Activated naive CD4-positive, alpha-beta T cell treated with anti-CD3 and anti-CD28 coated beads, Interleukin-2, amount 10 ng/mL, durations not matched to agents 7 days and 5 days (primary cell): ENCODE data around the gene TEAD4.

Experiments
- CTCF ChIA-PET: fragments of 350-600 bp; sonication (Branson Sonifier 250); formaldehyde crosslinking; loops from one replicate; lab custom pipeline; 2021; ENCODE audit warnings: antibody characterized with exemption; lab: Charles Lee
- DNase-seq: peaks from one replicate; pipeline ENCODE4 v3.0.0-alpha.2; 2020
- H3K27ac Mint-ChIP-seq: one replicate; pipeline ENCODE4 v1.8.0; 2021; ENCODE audit warnings: mild to moderate bottlenecking, moderate library complexity, mixed read lengths
- H3K27me3 Mint-ChIP-seq: one replicate; pipeline ENCODE4 v1.8.0; 2021; ENCODE audit warnings: mild to moderate bottlenecking, mixed read lengths
- H3K36me3 Mint-ChIP-seq: one replicate; pipeline ENCODE4 v1.8.0; 2021; ENCODE audit warnings: mixed read lengths
- H3K4me1 Mint-ChIP-seq: one replicate; pipeline ENCODE4 v1.8.0; 2021; ENCODE audit warnings: mixed read lengths
- H3K4me3 Mint-ChIP-seq: one replicate; pipeline ENCODE4 v1.8.0; 2021; ENCODE audit warnings: mild to moderate bottlenecking, moderate library complexity, mixed read lengths
- H3K9me3 Mint-ChIP-seq: one replicate; pipeline ENCODE4 v1.8.0; 2021; ENCODE audit warnings: mixed read lengths

The TEAD4 gene

GRCh38 chr12:3069714-3070113 is 110.5 kb downstream of the TEAD4 start:
- no peak for DNase-seq
- no peak overlapping the region for H3K4me3 Mint-ChIP-seq
- H3K27ac Mint-ChIP-seq, result no peak overlapping the region
- H3K9me3 Mint-ChIP-seq, result no peaks in the 10 kb centered on the region
- H3K36me3 Mint-ChIP-seq, result no peaks in the 10 kb centered on the region
- no peaks in the 10 kb centered on the region for H3K4me1 Mint-ChIP-seq
- H3K27me3 Mint-ChIP-seq, result peaks cover 42% of the 10 kb centered on the region
- CTCF ChIA-PET, result interaction anchor here (1.1 kb wide), 1 partner anchor 205 kb away, joined by 4 read pairs; no protein-coding TSS in a partner anchor

GRCh38 chr12:3071107-3071506 is 111.9 kb downstream of the TEAD4 start:
- Mint-ChIP-seq H3K36me3 (no peaks in the 10 kb centered on the region), H3K9me3 (no peaks in the 10 kb centered on the region), H3K4me3 (no peak overlapping the region), H3K27ac (no peak overlapping the region), H3K4me1 (peaks cover 4% of the 10 kb centered on the region), H3K27me3 (peaks cover 49% of the 10 kb centered on the region)
- DNase-seq, result no peak
- CTCF ChIA-PET, result interaction anchor here (1.1 kb wide), 2 partner anchors 30 to 205 kb away, joined by 3 read pairs; no protein-coding TSS in a partner anchor

GRCh38 chr12:3071710-3072109 is 112.5 kb downstream of the TEAD4 start:
- H3K4me1 Mint-ChIP-seq, result peaks cover 10% of the 10 kb centered on the region

GRCh38 chr12:3073438-3074250 is 114.4 kb downstream of the TEAD4 start:
- DNase-seq, result peak; percentile 88

More at GRCh38 chr12:3071710-3072109, 112.5 kb downstream of the TEAD4 start:
- H3K9me3 Mint-ChIP-seq, result no peaks in the 10 kb centered on the region
- peaks cover 50% of the 10 kb centered on the region for H3K27me3 Mint-ChIP-seq
- DNase-seq, result no peak
- H3K27ac Mint-ChIP-seq, result no peak overlapping the region
- CTCF ChIA-PET, result no interaction called here
- no peak overlapping the region for H3K4me3 Mint-ChIP-seq
- no peaks in the 10 kb centered on the region for H3K36me3 Mint-ChIP-seq

GRCh38 chr12:3075315-3075714 is 116.1 kb downstream of the TEAD4 start:
- Mint-ChIP-seq H3K4me1 (peaks cover 15% of the 10 kb centered on the region), H3K27me3 (peaks cover 63% of the 10 kb centered on the region), H3K9me3 (no peaks in the 10 kb centered on the region), H3K27ac (no peak overlapping the region), H3K36me3 (no peaks in the 10 kb centered on the region), H3K4me3 (peak overlapping the region; percentile 32)
- CTCF ChIA-PET, result interaction anchor here (0.5 to 4.8 kb wide), 4 partner anchors 58 to 1774 kb away, joined by 3 to 40 read pairs (median 4); partner anchors contain the start of gene TEX52
- DNase-seq, result no peak

More at GRCh38 chr12:3073438-3074250, 114.4 kb downstream of the TEAD4 start:
- H3K27ac Mint-ChIP-seq, result no peak overlapping the region
- H3K4me3 Mint-ChIP-seq, result no peak overlapping the region
- CTCF ChIA-PET, result interaction anchor here (0.5 to 4.8 kb wide), 12 partner anchors 8 to 227 kb away, joined by 3 to 40 read pairs (median 4); no protein-coding TSS in a partner anchor
- no peaks in the 10 kb centered on the region for H3K9me3 Mint-ChIP-seq
- H3K4me1 Mint-ChIP-seq, result peaks cover 15% of the 10 kb centered on the region
- peaks cover 58% of the 10 kb centered on the region for H3K27me3 Mint-ChIP-seq
- H3K36me3 Mint-ChIP-seq, result no peaks in the 10 kb centered on the region

- CTCF ChIA-PET, result interaction anchor here (0.8 to 4.8 kb wide), 2 partner anchors 126 to 199 kb away, joined by 3 to 40 read pairs; no protein-coding TSS in a partner anchor
- Mint-ChIP-seq H3K27ac (no peak within 1 kb of the TSS), H3K27me3 (peaks cover 70% of the 10 kb centered on the region)
Observed at GRCh38 chr12:3076730-3077571, 117.8 kb downstream of the TEAD4 start, which contains the start of gene TSPAN9. Gene TSPAN9, plus strand, starts transcription at chr12:3077379. Its CDS starts 123,815 bp downstream, at chr12:3201194.

GRCh38 chr12:3077572-3078081 is 118.4 kb downstream of the TEAD4 start:
- Mint-ChIP-seq H3K27me3 (peaks cover 76% of the 10 kb centered on the region), H3K9me3 (no peaks in the 10 kb centered on the region), H3K27ac (no peak overlapping the region), H3K4me3 (peak overlapping the region; percentile 65), H3K36me3 (no peaks in the 10 kb centered on the region), H3K4me1 (peaks cover 15% of the 10 kb centered on the region)
- CTCF ChIA-PET, result interaction anchor here (0.6 to 1.2 kb wide), 2 partner anchors 30 to 198 kb away, joined by 3 to 4 read pairs; no protein-coding TSS in a partner anchor
- DNase-seq, result no peak

More at GRCh38 chr12:3076730-3077571, 117.8 kb downstream of the TEAD4 start, which contains the start of gene TSPAN9:
- peak; percentile 69 for DNase-seq
- Mint-ChIP-seq H3K36me3 (no peaks in the 10 kb centered on the region), H3K9me3 (no peaks in the 10 kb centered on the region), H3K4me3 (peak within 1 kb of the TSS; percentile 71), H3K4me1 (peaks cover 15% of the 10 kb centered on the region)

GRCh38 chr12:3078086-3078820 is 119.1 kb downstream of the TEAD4 start:
- CTCF ChIA-PET, result interaction anchor here (0.6 to 1.2 kb wide), 2 partner anchors 31 to 197 kb away, joined by 3 to 4 read pairs; no protein-coding TSS in a partner anchor
- no peak overlapping the region for H3K27ac Mint-ChIP-seq
- H3K27me3 Mint-ChIP-seq, result peaks cover 77% of the 10 kb centered on the region
- no peaks in the 10 kb centered on the region for H3K36me3 Mint-ChIP-seq
- H3K9me3 Mint-ChIP-seq, result no peaks in the 10 kb centered on the region
- H3K4me3 Mint-ChIP-seq, result peak overlapping the region; percentile 65
- no peak for DNase-seq
- H3K4me1 Mint-ChIP-seq, result peaks cover 15% of the 10 kb centered on the region

GRCh38 chr12:3081091-3081490 is 121.9 kb downstream of the TEAD4 start:
- no peaks in the 10 kb centered on the region for H3K9me3 Mint-ChIP-seq
- peaks cover 21% of the 10 kb centered on the region for H3K4me1 Mint-ChIP-seq
- no peak for DNase-seq
- H3K4me3 Mint-ChIP-seq, result no peak overlapping the region
- H3K27me3 Mint-ChIP-seq, result peaks cover 51% of the 10 kb centered on the region
- no peaks in the 10 kb centered on the region for H3K36me3 Mint-ChIP-seq
- H3K27ac Mint-ChIP-seq, result no peak overlapping the region
- CTCF ChIA-PET, result interaction anchor here (1.5 kb wide), 1 partner anchor 8 kb away, joined by 6 read pairs; no protein-coding TSS in a partner anchor

- H3K9me3 Mint-ChIP-seq, result no peaks in the 10 kb centered on the region
- no peak overlapping the region for H3K27ac Mint-ChIP-seq
- H3K36me3 Mint-ChIP-seq, result no peaks in the 10 kb centered on the region
- H3K4me3 Mint-ChIP-seq, result no peak overlapping the region
- H3K4me1 Mint-ChIP-seq, result peaks cover 15% of the 10 kb centered on the region
- DNase-seq, result no peak
- H3K27me3 Mint-ChIP-seq, result peaks cover 44% of the 10 kb centered on the region
- CTCF ChIA-PET, result interaction anchor here (1.5 kb wide), 1 partner anchor 9 kb away, joined by 6 read pairs; no protein-coding TSS in a partner anchor
Observed at GRCh38 chr12:3081886-3082285, 122.7 kb downstream of the TEAD4 start.

- CTCF ChIA-PET, result no interaction called here
- Mint-ChIP-seq H3K27me3 (peaks cover 33% of the 10 kb centered on the region), H3K9me3 (no peaks in the 10 kb centered on the region), H3K4me3 (no peak overlapping the region), H3K4me1 (peaks cover 10% of the 10 kb centered on the region), H3K27ac (no peak overlapping the region), H3K36me3 (no peaks in the 10 kb centered on the region)
- no peak for DNase-seq
Observed at GRCh38 chr12:3083241-3083920, 124.2 kb downstream of the TEAD4 start.

GRCh38 chr12:3083921-3084347 is 124.7 kb downstream of the TEAD4 start:
- Mint-ChIP-seq H3K9me3 (no peaks in the 10 kb centered on the region), H3K27me3 (peaks cover 34% of the 10 kb centered on the region), H3K36me3 (no peaks in the 10 kb centered on the region), H3K4me1 (peaks cover 10% of the 10 kb centered on the region), H3K4me3 (no peak overlapping the region), H3K27ac (no peak overlapping the region)
- CTCF ChIA-PET, result no interaction called here
- DNase-seq, result no peak
